Right atrium auricular region (tissue), 2 donors: ENCODE measurements around the gene DAPK1. TPM values are rescaled to one million over a fixed set of nuclear protein-coding genes. Genes with fewer than 3 reads are reported as not detected.

Source experiments
- DNase-seq: peaks from one replicate; pipeline ENCODE4 v3.0.0-alpha.2; 2019; ENCODE audit warnings: low spot score
- H3K27ac ChIP-seq, 2 donors: fragments of 200-600 bp; sonication (generic); 1 replicate in 1 of 2; 2 replicates in 1 of 2; pipeline ENCODE4 v1.5.1; 2016 to 2019
- H3K27me3 ChIP-seq, 2 donors: fragments of 200-600 bp; sonication (generic); one replicate each; pipeline versions ENCODE4 v1.5.1 to v1.6.0; 2017 to 2019
- H3K36me3 ChIP-seq: fragments of 200-600 bp; sonication (generic); one replicate; pipeline ENCODE4 v1.5.1; 2016
- H3K4me1 ChIP-seq, 2 donors: fragments of 200-600 bp; sonication (generic); one replicate each; pipeline versions ENCODE4 v1.5.1 to v1.6.0; 2017 to 2019
- H3K4me3 ChIP-seq, 2 donors: fragments of 200-600 bp; sonication (generic); 1 replicate in 1 of 2; 2 replicates in 1 of 2; pipeline ENCODE4 v1.5.1; 2017 to 2019; ENCODE audit warnings: mild to moderate bottlenecking in 1 of 2, moderate library complexity in 1 of 2
- H3K9me3 ChIP-seq, 2 donors: fragments of 200-600 bp; sonication (generic); one replicate each; pipeline ENCODE4 v1.5.1; 2019
- CTCF ChIP-seq, 2 donors: fragments of 200-600 bp; sonication (generic); IDR thresholded peaks; one replicate each; pipeline ENCODE4 v1.5.1; 2019; ENCODE audit warnings: antibody characterized with exemption in 2 of 2
- total RNA-seq, 2 donors: library from RNA; depleted of rRNA; stranded (reverse); fragments of >200 nt; gene quantifications; one replicate each; pipeline ENCODE4 v1.1.0, GENCODE V29; 2016

Gene DAPK1
- total RNA-seq, 2 donors from 2014 or later = 10.1 to 23.0 TPM

- Histone ChIP-seq H3K9me3 (no peaks in the 10 kb centered on the region), H3K36me3 (no peaks in the 10 kb centered on the region), H3K4me3 (no peak overlapping the region), H3K27ac (no peak overlapping the region), H3K4me1 (no peaks in the 10 kb centered on the region), H3K27me3 (no peaks in the 10 kb centered on the region)
- no peak for TF ChIP-seq CTCF (IDR thresholded peaks at IDR 0.05)
- DNase-seq = no peak
Observed at GRCh38 chr9:87701491-87701890, 203.8 kb downstream of the DAPK1 start.

- H3K9me3 ChIP-seq = no peaks in the 10 kb centered on the region
- no peak for TF ChIP-seq CTCF (IDR thresholded peaks at IDR 0.05)
- H3K36me3 ChIP-seq = no peaks in the 10 kb centered on the region
- H3K27me3 ChIP-seq = no peaks in the 10 kb centered on the region
- DNase-seq = no peak
- no peak overlapping the region for H3K27ac ChIP-seq
- no peak overlapping the region for H3K4me3 ChIP-seq
- H3K4me1 ChIP-seq = no peaks in the 10 kb centered on the region
Observed at GRCh38 chr9:87701931-87702421, 204.3 kb downstream of the DAPK1 start.

- no peaks in the 10 kb centered on the region for H3K9me3 ChIP-seq
- H3K27me3 ChIP-seq = no peaks in the 10 kb centered on the region
- H3K4me3 ChIP-seq = no peak overlapping the region
- no peak for TF ChIP-seq CTCF (IDR thresholded peaks at IDR 0.05)
- H3K27ac ChIP-seq = no peak overlapping the region
- DNase-seq = no peak
- H3K4me1 ChIP-seq = no peaks in the 10 kb centered on the region
- no peaks in the 10 kb centered on the region for H3K36me3 ChIP-seq
Observed at GRCh38 chr9:87702921-87703320, 205.3 kb downstream of the DAPK1 start.

GRCh38 chr9:87703636-87704276, 206.1 kb downstream of the DAPK1 start:
- TF ChIP-seq CTCF (IDR thresholded peaks at IDR 0.05) = no peak
- no peak for DNase-seq
- no peaks in the 10 kb centered on the region for H3K36me3 ChIP-seq
- no peaks in the 10 kb centered on the region for H3K9me3 ChIP-seq
- no peaks in the 10 kb centered on the region for H3K27me3 ChIP-seq
- H3K4me1 ChIP-seq = no peaks in the 10 kb centered on the region
- H3K4me3 ChIP-seq = no peak overlapping the region
- H3K27ac ChIP-seq = no peak overlapping the region

GRCh38 chr9:87704342-87704741, 206.7 kb downstream of the DAPK1 start:
- no peaks in the 10 kb centered on the region for H3K4me1 ChIP-seq
- DNase-seq = no peak
- H3K27me3 ChIP-seq = no peaks in the 10 kb centered on the region
- H3K27ac ChIP-seq = no peak overlapping the region
- H3K9me3 ChIP-seq = no peaks in the 10 kb centered on the region
- no peaks in the 10 kb centered on the region for H3K36me3 ChIP-seq
- TF ChIP-seq CTCF (IDR thresholded peaks at IDR 0.05) = no peak
- no peak overlapping the region for H3K4me3 ChIP-seq
